Measurements from ENCODE around the gene FNDC10. TPM values are rescaled to one million over a fixed set of nuclear protein-coding genes. Genes with fewer than 3 reads are reported as not detected.

The FNDC10 gene
- polyA plus RNA-seq, 1 experiment, result 4.4 TPM

DNA sequence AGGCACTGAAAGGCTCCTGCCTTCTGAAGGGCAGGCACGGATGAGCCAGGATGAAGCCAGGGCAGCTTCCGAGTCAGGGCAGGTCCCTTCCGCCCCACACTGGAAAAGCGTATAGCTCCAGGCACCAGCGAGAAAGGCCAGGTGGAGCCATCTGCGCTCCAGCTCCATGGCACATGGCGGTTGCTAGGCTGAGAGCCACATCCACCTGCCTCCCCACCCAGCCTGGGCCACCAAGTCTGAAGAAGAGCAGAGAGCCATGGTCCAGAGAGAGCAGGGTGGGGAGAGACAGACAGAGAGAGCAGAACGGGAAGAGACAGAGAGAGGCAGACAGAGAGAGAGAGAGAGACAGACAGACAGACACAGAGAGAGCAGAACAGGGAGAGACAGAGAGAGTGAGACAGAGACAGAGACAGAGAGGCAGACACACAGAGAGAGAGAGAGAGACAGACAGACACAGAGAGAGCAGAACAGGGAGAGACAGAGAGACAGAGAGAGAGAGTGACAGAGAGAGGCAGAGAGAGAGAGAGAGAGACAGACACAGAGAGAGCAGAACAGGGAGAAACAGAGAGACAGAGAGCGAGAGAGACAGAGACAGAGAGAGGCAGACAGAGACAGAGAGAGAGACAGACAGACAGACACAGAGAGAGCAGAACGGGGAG is 5.2 kb downstream of the FNDC10 start:
- no peaks in the 10 kb centered on the region for H3K36me3 ChIP-seq (ENCODE audit: control insufficient read depth, insufficient read depth, low read length)
- TF ChIP-seq, protein P1, sequence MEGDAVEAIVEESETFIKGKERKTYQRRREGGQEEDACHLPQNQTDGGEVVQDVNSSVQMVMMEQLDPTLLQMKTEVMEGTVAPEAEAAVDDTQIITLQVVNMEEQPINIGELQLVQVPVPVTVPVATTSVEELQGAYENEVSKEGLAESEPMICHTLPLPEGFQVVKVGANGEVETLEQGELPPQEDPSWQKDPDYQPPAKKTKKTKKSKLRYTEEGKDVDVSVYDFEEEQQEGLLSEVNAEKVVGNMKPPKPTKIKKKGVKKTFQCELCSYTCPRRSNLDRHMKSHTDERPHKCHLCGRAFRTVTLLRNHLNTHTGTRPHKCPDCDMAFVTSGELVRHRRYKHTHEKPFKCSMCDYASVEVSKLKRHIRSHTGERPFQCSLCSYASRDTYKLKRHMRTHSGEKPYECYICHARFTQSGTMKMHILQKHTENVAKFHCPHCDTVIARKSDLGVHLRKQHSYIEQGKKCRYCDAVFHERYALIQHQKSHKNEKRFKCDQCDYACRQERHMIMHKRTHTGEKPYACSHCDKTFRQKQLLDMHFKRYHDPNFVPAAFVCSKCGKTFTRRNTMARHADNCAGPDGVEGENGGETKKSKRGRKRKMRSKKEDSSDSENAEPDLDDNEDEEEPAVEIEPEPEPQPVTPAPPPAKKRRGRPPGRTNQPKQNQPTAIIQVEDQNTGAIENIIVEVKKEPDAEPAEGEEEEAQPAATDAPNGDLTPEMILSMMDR (IDR thresholded peaks at IDR 0.05; ENCODE audit: insufficient read depth, low read depth, low read length), result no peak
- no peak overlapping the region for H3K4me3 ChIP-seq (ENCODE audit: low read depth, low read length)
- H3K27me3 ChIP-seq (ENCODE audit: control insufficient read depth, insufficient read depth, low read length), result peaks cover 9% of the 10 kb centered on the region
- no peak for DNase-seq (ENCODE audit: low read depth)
- ChIA-PET POLR2A (no interaction called here), CTCF (no interaction called here)

DNA sequence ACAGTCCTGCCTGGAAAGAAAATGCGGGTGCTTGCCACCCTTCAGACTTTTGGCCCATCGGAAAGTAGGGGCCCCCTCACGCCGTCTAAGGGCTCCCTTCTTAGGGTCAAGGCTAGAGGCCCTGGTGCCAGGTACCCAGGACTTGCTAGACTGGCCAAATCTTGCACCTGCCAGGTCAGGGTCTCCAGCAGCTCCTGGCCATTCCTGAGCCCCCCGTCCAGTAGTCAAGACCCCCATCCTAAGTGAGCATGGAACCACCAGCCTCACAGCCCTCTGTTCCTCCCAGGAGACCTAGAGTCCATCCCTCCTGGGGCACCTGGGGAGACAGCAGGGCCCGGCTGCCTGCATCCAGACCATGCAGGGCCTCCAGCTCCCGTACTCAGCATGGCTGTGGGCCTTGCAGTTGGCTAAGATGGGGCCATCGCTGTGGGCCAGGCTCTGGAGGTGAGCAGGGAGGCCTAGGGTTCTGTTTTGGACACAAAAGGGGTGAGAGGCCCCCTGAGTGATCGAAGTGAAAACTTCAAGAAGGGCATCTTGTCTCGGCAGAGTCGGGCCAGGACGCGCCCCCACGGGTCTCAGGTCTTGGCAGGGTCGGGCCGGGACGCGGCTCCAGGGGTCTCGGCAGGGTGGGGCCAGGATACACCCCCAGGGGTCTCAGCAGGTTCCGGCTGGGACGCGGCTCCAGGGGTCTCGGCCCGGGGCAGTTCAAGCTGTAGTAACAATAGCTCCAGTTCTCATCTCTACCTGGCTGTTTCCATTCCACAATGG is 5.9 kb downstream of the FNDC10 start:
- no peak for DNase-seq (ENCODE audit: low read depth)
- POLR2A ChIA-PET, result no interaction called here
- H3K27me3 ChIP-seq (ENCODE audit: control insufficient read depth, insufficient read depth, low read length), result peaks cover 9% of the 10 kb centered on the region
- H3K36me3 ChIP-seq (ENCODE audit: control insufficient read depth, insufficient read depth, low read length), result no peaks in the 10 kb centered on the region
- TF ChIP-seq, protein P1 (IDR thresholded peaks at IDR 0.05; ENCODE audit: insufficient read depth, low read depth, low read length), result no peak
- CTCF ChIA-PET, result no interaction called here
- no peak overlapping the region for H3K4me3 ChIP-seq (ENCODE audit: low read depth, low read length)

DNA sequence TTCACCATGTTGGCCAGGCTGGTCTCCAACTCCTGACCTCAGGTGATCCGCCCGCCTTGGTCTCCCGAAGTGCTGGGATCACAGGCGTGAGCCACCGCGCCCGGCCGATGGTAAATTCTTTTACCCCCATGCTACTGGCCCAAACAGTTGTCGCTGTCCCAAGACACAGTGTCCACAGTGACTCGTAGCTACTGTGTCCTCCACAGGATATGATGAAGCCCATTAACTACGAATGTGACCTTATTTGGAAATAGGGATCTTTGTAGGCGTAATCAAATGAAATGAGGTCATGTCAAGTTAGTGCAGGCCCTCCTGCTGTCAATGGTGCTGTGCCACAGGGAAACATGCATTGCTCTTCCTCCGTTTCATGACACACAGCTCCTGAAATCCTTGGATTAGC is 8.5 kb downstream of the FNDC10 start:
- ChIA-PET CTCF (no interaction called here), POLR2A (no interaction called here)
- TF ChIP-seq, protein P1 (IDR thresholded peaks at IDR 0.05; ENCODE audit: insufficient read depth, low read depth, low read length), result no peak
- DNase-seq (ENCODE audit: low read depth), result no peak
- Histone ChIP-seq H3K4me3 (ENCODE audit: low read depth, low read length) (no peak overlapping the region), H3K27me3 (ENCODE audit: control insufficient read depth, insufficient read depth, low read length) (peaks cover 4% of the 10 kb centered on the region; the same call in 1 of the 2 replicates), H3K36me3 (ENCODE audit: control insufficient read depth, insufficient read depth, low read length) (no peaks in the 10 kb centered on the region)

DNA sequence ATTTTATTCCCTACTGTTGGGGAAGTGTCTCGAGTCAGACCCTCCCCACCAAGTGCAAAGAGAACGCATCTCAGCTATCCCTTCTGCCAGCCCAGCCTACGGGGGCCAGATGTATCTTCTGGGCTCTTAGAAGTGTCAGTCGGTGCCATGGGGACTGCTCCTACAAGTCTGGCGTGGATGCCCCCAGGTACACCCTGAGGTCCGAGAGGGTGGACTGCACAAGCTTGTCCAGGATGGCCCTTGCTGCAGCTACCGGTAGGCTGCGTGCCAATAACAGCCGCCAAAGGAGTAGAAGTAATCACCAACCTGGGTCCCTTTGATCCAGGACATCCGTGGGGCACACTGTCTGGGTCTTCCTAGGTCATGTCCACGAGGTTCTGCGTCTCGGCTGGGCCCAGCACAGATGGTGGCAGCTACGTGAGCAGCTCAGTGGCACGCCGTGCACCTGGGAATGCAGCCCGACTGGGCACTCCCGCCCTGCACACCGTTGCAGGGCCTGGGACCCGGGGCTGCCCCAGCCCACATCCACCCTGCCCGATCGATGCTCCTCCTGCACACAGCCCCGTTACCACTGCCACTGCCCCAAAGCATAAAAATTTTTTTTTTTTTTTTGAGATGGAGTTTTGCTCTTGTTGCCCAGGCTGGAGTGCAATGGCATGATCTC is 16.5 kb downstream of the FNDC10 start:
- CTCF ChIA-PET, result interaction anchor here (0.7 kb wide), 1 partner anchor 14 kb away, joined by 3 read pairs; no protein-coding TSS in a partner anchor
- Histone ChIP-seq H3K4me3 (ENCODE audit: low read depth, low read length) (no peak overlapping the region), H3K27me3 (ENCODE audit: control insufficient read depth, insufficient read depth, low read length) (peaks cover 3% of the 10 kb centered on the region; the same call in 1 of the 2 replicates), H3K36me3 (ENCODE audit: control insufficient read depth, insufficient read depth, low read length) (no peaks in the 10 kb centered on the region)
- TF ChIP-seq, protein P1 (IDR thresholded peaks at IDR 0.05; ENCODE audit: insufficient read depth, low read depth, low read length), result no peak
- no peak for DNase-seq (ENCODE audit: low read depth)
- POLR2A ChIA-PET, result no interaction called here
